D721Med (cell line): ENCODE data around the gene MOB3B.

ENCODE experiments used
- DNase-seq: peaks from one replicate; pipeline ENCODE4 v3.0.0; 2011; ENCODE audit warnings: low spot score; ENCODE audit not compliant: insufficient read length
- FAIRE-seq: peaks from 2 replicates; lab custom pipeline; 2011; peaks lifted over from hg19 to GRCh38; lab: Jason Lieb, UNC
- CTCF ChIP-seq: IDR thresholded peaks from 2 replicates; pipeline ENCODE4 v1.5.1; 2012; ENCODE audit warnings: mild to moderate bottlenecking, control low read depth; ENCODE audit not compliant: insufficient read depth; ENCODE audit errors: missing control alignments

MOB3B gene

GRCh38 chr9:27430750-27431535 lies 98.7 kb downstream of the MOB3B start:
- FAIRE-seq (no peak), DNase-seq (no peak)
- no peak for TF ChIP-seq CTCF

GRCh38 chr9:27429917-27430316 lies 99.7 kb downstream of the MOB3B start:
- TF ChIP-seq CTCF, result no peak
- FAIRE-seq, result no peak
- DNase-seq, result no peak

- no peak for FAIRE-seq
- no peak for TF ChIP-seq CTCF
- no peak for DNase-seq
These were observed 100.2 kb downstream of the MOB3B start for GRCh38 chr9:27429436-27429835.

GRCh38 chr9:27428551-27428950 lies 101.1 kb downstream of the MOB3B start:
- DNase-seq (no peak), FAIRE-seq (no peak)
- no peak for TF ChIP-seq CTCF

- DNase-seq (no peak), FAIRE-seq (no peak)
- no peak for TF ChIP-seq CTCF
These were observed 102.4 kb downstream of the MOB3B start for GRCh38 chr9:27427272-27427643.

- DNase-seq (no peak), FAIRE-seq (no peak)
- TF ChIP-seq CTCF, result no peak
These were observed 102.9 kb downstream of the MOB3B start for GRCh38 chr9:27426511-27427271.
